ENCODE results near the gene ZEB2.

DNA sequence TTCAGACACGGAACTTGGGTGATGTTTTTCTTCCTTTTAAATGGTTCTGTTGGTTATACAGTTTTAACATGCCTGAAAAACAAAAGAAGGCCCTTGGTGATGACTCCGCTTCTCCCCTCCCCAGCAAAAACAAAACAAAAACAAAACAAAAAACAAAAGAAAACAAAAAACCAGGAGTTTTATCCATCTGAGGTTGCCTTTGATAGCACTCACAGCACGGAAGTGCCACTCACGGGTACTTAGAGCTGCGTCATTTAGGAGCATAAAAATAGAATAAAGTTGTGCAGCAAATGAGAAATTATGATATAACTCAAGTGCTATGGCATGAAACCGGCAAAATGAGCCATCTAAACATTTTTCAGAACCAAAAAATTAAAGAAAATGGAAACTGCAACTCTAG lies 57.7 kb downstream of the ZEB2 start:
- TF ChIP-seq TARDBP (IDR thresholded peaks at IDR 0.05): no peak
- TF ChIP-seq SP1 (IDR thresholded peaks at IDR 0.05): no peak
- no peak for TF ChIP-seq FOXM1 (IDR thresholded peaks at IDR 0.05; ENCODE audit: borderline replicate concordance)
- no peak for TF ChIP-seq ARNT (IDR thresholded peaks at IDR 0.05)
- no peak for TF ChIP-seq BHLHE40 (IDR thresholded peaks at IDR 0.05; ENCODE audit: borderline replicate concordance)

Data from HEK293T (cell line).